GM12878 (cell line): ENCODE results near the gene SNAPC4. TPM values are rescaled to one million over a fixed set of nuclear protein-coding genes. Genes with fewer than 3 reads are reported as not detected.

Source experiments
- ELK1 ChIP-seq: IDR thresholded peaks from 2 replicates; pipeline ENCODE4 v1.6.1; 2012; ENCODE audit warnings: low read depth, low read length, improper control_type of control experiment
- FOXK2 ChIP-seq: fragments of 450-650 bp; IDR thresholded peaks from 2 replicates; pipeline ENCODE4 v1.6.1; 2017; ENCODE audit warnings: mild to moderate bottlenecking, moderate library complexity
- GABPA ChIP-seq: IDR thresholded peaks from 2 replicates; pipeline ENCODE4 v1.6.1; 2014; ENCODE audit warnings: antibody characterized with exemption, low read depth, mild to moderate bottlenecking, inconsistent platforms
- IKZF1 ChIP-seq: fragments of 450-650 bp; conservative IDR thresholded peaks from 2 replicates; pipeline ENCODE4 v1.6.1; 2017; ENCODE audit warnings: antibody characterized with exemption, mild to moderate bottlenecking
- IRF3 ChIP-seq: fragments of 450-650 bp; IDR thresholded peaks from 2 replicates; pipeline ENCODE4 v1.6.1; 2014; ENCODE audit warnings: mild to moderate bottlenecking
- JUND ChIP-seq: IDR thresholded peaks from 2 replicates; pipeline ENCODE4 v1.6.1; 2012; ENCODE audit warnings: low read depth, mild to moderate bottlenecking, low read length, improper control_type of control experiment, moderate library complexity
- KAT2A ChIP-seq: conservative IDR thresholded peaks from 2 replicates; pipeline ENCODE4 v1.6.1; 2011; ENCODE audit warnings: low read depth, low read length; ENCODE audit not compliant: control insufficient read depth
- MEF2A ChIP-seq: IDR thresholded peaks from 2 replicates; pipeline ENCODE4 v1.6.1; 2011; ENCODE audit warnings: low read depth, mild to moderate bottlenecking, low read length, moderate library complexity; ENCODE audit not compliant: insufficient read depth
- NFIC ChIP-seq: IDR thresholded peaks from 2 replicates; pipeline ENCODE4 v1.6.1; 2012; ENCODE audit warnings: low read depth, mild to moderate bottlenecking, inconsistent platforms, low read length, moderate library complexity
- NR2C1 ChIP-seq: fragments of 450-650 bp; IDR thresholded peaks from 2 replicates; pipeline ENCODE4 v1.6.1; 2017; ENCODE audit warnings: antibody characterized with exemption, mild to moderate bottlenecking, moderate library complexity
- PKNOX1 ChIP-seq: fragments of 450-650 bp; IDR thresholded peaks from 2 replicates; pipeline ENCODE4 v1.6.1; 2016; ENCODE audit warnings: mild to moderate bottlenecking
- POU2F2 ChIP-seq: IDR thresholded peaks from 3 replicates; pipeline ENCODE4 v1.6.1; 2011; ENCODE audit warnings: low read depth, mild to moderate bottlenecking, low read length, borderline replicate concordance
- RELB ChIP-seq: fragments of 450-650 bp; IDR thresholded peaks from 2 replicates; pipeline ENCODE4 v1.6.1; 2017; ENCODE audit warnings: low read depth, mild to moderate bottlenecking, moderate library complexity
- SMAD5 ChIP-seq: IDR thresholded peaks from 2 replicates; pipeline ENCODE4 v1.6.1; 2016; ENCODE audit warnings: antibody characterized with exemption, low read depth
- SPI1 ChIP-seq: IDR thresholded peaks from 2 replicates; pipeline ENCODE4 v1.6.1; 2011; ENCODE audit warnings: low read depth, mild to moderate bottlenecking, low read length, moderate library complexity, borderline replicate concordance; ENCODE audit not compliant: insufficient read depth
- SREBF1 ChIP-seq: IDR thresholded peaks from 2 replicates; pipeline ENCODE4 v1.6.1; 2012; ENCODE audit warnings: mild to moderate bottlenecking, low read length
- TARDBP ChIP-seq: IDR thresholded peaks from 2 replicates; pipeline ENCODE4 v1.6.1; 2016; ENCODE audit warnings: borderline replicate concordance
- YY1 ChIP-seq: IDR thresholded peaks from 2 replicates; pipeline ENCODE4 v1.6.1; 2011; ENCODE audit warnings: low read depth, mild to moderate bottlenecking, low read length
- ZBTB33 ChIP-seq: fragments of 450-650 bp; IDR thresholded peaks from 2 replicates; pipeline ENCODE4 v1.6.1; 2017; ENCODE audit warnings: mild to moderate bottlenecking
- polyA plus RNA-seq, 11 experiments: library from polyadenylated mRNA; depleted of rRNA in 4 of 11; unstranded in 6 of 11; stranded (reverse) in 5 of 11; fragments of >200 nt; fragmentation: Nextera tagmentation in 4 of 11; fragmentation: Illumina TruSeq in 1 of 11; extraction: Ambion mirVana in 4 of 11; extraction: Trizol in 1 of 11; gene quantifications; 1 replicate in 1 of 11; 2 replicates in 10 of 11; pipeline versions ENCODE4 v1.2.1 to v1.2.3, GENCODE V29; 2011 to 2016; ENCODE audit warnings: inconsistent platforms in 2 of 11, missing spikeins in 2 of 11, low read depth in 1 of 11
- total RNA-seq, 4 experiments: library from RNA; depleted of rRNA in 3 of 4; stranded (reverse); fragments of >200 nt in 3 of 4; fragmentation: Illumina TruSeq in 1 of 4; extraction: Trizol in 1 of 4; gene quantifications; 2 replicates each; pipeline versions ENCODE4 v1.2.1 to v1.2.3, GENCODE V29; 2013 to 2021

Gene SNAPC4
- total and polyA plus RNA-seq, 10 of the 15 experiments (the other 5 are each of a cell fraction or from before 2014, with no cell fraction given), result 0.42 to 19.8 (median 7.0) TPM

- TF ChIP-seq NFIC (no peak), IKZF1 (peak; percentile 80; the same call in 1 of the 2 replicates), PKNOX1 (no peak), GABPA (peak; percentile 88), RELB (no peak), SREBF1 (no peak), MEF2A (peak; percentile 36; the same call in 1 of the 2 replicates), JUND (no peak), SMAD5 (peak; percentile 15), FOXK2 (no peak), POU2F2 (peak; percentile 55; the same call in 2 of the 3 replicates), ELK1 (peak; percentile 68), ZBTB33 (no peak), YY1 (peak; percentile 83), IRF3 (peak; percentile 46; the same call in 1 of the 2 replicates), NR2C1 (0 out of 2 replicates have a peak, but pooled peaks have one; percentile 43), KAT2A (no peak), TARDBP (no peak), SPI1 (no peak)
Measured at GRCh38 chr9:136400038-136400834, at the start of gene SNAPC4 (continued).
